Dermis microvascular lymphatic vessel endothelial cell (primary cell): ENCODE data around the gene HPN. TPM values are rescaled to one million over a fixed set of nuclear protein-coding genes. Genes with fewer than 3 reads are reported as not detected.
A peak's percentile ranks its signal among the peaks of the same experiment; 100 is the strongest.

ENCODE experiments used
- DNase-seq, 2 donors: peaks; one replicate each; pipeline versions ENCODE4 v3.0.0 to v3.0.0-alpha.2; 2010; ENCODE audit warnings: low read depth in 2 of 2
- total RNA-seq: library from RNA; depleted of rRNA; stranded (reverse); fragments of >200 nt; gene quantifications from 2 replicates; pipeline ENCODE4 v1.2.1, GENCODE V29; 2014

The HPN gene
- total RNA-seq, 1 donor from 2014 or later, result not detected

DNA sequence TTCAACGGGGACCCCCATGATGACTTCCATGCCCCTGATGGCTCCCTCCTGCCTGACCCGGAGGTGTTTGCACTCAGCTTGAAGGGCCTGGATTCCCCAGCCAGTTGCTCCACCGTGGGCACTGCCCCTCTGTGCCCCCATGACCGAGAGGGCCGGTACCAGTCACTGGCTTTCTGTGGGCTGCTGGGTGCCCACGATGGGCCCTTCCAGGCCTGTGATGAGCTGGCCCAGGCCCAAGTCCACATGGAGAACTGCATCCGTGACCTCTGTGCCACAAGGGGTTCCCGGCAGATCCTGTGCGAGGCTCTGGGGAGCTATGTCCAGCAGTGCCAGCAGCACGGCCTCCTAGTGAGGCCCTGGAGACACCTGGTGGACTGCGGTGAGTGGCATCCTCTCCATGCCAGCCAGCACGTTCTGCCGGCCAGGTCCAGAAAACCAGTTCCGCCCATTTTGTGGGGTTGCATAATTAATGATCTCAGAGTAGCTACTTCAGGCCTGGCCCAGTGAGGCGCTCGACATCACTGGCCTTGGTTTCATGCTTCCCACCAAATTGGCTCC, 39.2 kb downstream of the HPN start:
- no peak for DNase-seq

DNA sequence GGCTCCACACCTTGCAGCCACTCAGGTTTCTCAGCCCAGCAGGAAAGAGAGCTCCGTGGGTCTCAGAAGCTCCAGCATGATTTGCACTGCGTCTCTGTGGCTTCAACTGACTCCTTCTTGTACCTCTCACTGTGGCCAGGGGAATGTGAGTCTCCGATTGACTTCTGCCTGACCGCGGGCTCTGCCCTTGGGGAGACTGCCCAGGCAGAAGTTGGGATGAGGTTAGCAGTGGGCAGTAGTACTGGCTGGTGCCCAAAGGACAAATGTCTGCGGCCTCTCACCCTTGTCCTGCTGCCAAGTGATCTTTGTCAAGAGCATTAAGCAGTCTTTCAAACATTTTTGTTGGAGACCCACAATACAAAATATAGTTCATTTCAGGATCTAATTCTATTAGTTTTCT, 39.7 kb downstream of the HPN start:
- DNase-seq, result no peak

DNA sequence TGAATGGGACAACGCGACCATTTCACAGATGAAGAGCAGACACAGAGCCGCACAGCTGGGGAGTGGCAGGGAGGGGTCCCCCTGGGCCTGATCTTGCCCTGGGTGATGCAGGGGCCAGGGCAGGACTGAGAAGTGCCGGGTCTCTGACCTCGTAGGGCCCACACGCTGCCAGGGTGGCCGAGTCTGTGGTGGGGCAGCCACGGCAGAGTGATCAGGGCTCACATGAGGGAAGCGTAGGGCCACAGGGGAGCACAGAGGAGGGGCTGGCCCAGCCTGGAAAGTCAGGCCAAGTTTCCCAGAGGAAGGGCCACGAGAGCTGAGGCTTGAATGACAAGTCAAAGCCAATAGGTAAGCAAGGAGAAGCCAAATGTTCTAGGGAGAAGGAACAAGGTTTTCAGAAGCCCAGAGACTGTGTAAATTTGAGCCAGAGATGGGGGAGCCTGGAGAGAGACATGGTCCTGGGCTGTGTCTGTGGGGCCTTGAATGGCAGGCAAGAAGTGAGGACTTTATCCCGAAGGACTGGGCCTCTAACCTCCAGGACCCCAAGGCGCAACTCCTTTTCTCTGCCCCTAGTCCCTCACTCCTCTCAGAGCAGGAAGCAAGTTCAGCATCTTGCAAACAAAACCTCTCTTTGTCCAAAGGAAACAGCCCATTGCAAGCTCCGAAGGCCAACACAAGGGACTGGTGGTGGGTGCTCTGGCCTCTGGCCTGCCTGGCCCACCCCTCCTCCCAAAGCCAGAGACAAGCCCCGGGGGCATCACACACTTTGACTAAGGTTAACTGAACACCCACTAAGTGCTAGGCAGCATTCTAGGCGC, 42.4 kb downstream of the HPN start:
- no peak for DNase-seq

DNA sequence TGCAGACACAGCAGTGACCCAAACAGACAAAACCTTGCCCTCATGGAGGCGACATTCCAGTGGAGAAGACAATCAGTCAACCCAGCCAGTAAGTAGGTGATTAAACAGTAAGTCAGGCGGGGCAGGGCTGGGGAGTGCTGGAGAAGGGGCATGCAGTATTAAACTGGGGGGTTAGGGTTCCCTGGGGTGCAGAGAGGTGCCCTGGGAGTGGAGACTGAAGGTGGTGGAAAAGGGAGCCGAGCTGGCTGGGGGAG, 42.9 kb downstream of the HPN start:
- DNase-seq, result no peak

DNA sequence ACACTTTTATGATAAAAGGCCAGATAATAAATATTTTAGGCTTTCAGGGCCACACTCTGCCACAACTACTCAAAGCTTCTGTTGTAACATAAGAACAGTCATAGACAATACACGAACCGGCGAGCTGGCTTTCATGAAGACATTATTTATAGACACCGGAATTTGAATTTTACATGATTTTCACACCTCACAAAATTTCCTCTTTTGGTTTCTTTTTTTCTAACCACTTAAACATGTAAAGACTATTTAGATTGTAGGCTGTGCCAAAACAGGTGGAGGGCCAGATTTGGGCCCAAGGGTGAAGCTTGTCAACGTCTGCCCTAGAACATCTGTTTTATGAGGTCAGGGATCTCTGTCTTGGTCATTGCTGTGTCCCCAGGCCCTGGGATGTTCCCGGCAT, 44.4 kb downstream of the HPN start:
- DNase-seq, result no peak

DNA sequence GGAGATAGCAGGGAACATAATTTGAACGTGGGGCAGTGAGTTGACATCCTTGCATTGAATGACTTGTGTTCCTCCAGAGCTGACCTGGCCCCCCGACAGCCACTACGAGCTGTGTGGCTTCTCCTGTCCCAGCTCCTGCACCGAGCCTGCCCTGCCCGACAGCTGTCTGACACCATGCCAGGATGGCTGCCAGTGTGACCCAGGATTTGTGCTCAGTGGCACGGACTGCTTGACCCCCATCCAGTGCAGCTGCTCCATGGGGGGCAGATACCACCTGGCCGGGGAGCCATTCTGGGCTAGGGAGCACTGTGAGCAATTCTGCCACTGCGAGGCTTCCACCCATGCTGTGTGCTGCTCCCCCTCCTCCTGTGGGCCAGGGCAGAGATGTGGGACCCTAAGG, 44.9 kb downstream of the HPN start:
- no peak for DNase-seq

DNA sequence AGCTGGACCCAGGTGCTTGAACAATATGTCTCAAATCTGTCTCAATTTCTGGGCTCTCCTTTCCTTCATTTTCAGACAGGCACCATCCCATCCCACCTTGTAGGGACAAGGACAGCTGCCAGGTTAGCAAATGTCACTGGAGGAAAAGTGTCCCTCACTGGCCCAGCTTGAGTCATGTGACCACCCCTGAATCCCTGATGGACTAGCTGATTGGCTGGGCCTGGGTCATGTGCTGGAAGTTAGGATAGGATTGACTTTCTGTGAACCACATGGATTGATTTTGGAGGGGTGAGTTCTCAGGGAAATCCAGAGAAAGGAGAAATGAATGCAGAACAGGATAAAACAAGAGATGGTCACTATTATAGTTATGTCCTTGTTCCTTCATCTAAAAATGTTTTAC, 45.9 kb downstream of the HPN start:
- DNase-seq, result no peak

DNA sequence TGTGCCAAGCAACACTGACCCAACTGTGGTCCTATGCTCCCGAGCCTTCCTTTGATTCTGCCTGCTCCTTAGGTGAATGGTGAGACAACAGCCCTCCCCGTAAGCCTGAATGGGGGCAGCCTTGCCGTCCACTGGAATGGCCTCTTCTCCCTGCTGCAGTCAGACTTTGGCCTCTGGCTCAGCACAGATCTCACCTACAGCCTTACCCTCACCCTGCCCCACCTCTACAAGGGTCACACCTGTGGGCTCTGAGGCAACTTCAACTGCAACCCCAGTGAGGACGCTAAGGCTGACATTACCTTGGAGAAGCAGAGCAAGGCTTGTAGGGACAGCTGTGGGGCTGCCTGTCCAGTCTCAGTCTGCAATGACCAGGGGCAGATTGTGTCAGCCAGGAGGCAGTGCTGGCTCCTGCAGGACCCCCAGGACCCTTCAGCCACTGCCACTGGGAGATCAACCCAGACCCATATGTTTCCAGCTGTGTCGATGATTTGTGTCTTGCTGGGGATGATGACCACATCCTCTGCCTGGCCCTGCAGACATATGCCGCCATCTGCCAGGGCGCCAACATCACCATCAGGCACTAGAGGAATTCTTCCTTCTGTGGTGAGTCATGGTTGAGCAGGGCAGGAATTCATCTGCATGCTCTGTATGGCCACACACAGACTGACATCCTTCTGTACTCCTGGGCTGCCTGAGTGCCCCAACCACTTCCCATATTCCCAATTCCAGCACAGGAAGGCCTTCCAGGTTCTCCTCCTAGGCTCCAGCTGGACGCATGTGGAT, 46.8 kb downstream of the HPN start:
- DNase-seq, result peak in 1 of 2 donors; percentile 11

DNA sequence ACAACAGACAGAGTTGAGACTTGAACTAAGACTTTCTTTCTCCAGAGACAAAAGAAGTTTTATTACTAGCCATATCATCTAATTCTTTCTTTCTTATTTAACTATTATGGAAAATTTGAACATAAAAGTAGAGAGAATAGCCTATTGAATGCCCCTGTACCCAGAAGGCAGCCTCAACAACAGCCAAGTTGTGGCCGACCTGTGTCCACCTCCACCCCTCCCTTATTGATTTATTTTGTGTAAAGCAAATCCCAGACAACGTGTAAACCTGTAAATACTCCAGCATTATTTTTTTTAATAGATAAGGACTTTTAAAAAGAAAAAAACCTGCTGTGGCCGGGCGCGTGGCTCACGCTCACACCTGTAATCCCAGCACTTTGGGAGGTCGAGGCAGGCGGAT, 48.0 kb downstream of the HPN start:
- no peak for DNase-seq

DNA sequence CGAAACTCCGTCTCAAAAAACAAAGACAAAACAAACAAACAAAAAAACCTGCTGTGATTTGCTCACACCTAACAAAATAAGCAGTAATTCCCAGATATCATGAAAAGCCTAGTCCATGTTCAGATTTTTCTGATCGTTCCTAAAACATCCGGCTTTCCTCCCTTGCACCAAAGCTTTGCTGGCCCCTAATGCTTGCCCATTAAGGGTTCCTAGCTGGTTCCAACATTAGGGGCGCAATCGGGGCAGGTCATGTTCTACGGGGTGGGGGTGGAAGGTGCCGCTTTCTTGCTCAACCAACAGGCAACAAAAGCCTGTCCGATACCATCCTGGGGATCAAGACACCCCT, 48.6 kb downstream of the HPN start:
- no peak for DNase-seq

DNA sequence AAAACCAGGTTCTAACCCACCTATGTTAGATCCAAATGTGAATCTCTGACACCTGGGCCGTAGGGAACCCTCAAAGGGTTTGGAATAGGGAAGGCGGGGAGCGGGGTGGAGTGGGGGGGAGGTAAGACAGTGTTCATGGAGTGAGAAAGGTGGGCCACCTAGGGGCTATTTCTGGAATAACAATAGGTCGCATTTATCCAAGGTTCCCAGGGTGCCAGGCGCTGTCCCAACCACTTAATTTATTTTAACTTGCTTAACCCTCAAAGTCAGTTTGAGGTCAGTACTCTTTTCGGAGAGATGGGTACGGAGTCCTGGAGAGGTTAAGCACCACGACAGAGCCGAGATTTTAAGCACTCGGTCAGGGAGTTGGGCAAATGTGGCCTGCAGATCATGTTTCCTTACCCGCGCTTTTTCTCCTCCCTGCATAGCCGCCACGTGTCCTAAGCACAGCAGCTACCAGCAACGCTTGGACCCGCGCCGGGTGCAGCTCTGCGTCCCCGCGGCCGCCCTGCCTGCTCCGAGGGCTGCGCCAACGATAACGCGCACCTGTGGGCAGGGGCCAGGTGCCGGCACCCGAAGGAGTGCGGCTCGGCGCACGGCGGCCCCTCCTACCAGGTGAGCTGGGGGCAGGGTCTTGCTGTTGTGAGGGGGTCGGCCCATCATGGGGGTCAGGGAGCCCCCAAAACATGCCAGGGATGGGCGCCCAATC, 49.1 kb downstream of the HPN start:
- peak; percentile 21 to 60 for DNase-seq

DNA sequence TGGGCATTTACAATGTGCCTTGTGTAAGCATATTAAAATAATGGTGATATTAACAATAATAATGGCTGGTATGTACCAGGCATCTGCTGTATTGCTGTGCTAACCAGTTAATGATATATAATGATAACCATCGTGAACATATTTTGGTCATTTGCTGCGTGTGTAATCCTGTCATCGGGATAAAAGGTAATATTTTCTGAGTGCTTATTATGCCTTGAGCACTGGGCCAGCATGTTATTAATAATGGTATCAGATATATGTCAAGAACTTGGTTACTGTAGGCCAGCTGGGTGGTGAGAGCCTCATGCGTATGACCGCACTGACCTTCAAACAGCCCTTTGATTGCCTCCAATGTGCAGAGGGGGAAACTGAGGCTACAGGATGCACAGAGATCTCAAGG, 51.9 kb downstream of the HPN start:
- no peak for DNase-seq

DNA sequence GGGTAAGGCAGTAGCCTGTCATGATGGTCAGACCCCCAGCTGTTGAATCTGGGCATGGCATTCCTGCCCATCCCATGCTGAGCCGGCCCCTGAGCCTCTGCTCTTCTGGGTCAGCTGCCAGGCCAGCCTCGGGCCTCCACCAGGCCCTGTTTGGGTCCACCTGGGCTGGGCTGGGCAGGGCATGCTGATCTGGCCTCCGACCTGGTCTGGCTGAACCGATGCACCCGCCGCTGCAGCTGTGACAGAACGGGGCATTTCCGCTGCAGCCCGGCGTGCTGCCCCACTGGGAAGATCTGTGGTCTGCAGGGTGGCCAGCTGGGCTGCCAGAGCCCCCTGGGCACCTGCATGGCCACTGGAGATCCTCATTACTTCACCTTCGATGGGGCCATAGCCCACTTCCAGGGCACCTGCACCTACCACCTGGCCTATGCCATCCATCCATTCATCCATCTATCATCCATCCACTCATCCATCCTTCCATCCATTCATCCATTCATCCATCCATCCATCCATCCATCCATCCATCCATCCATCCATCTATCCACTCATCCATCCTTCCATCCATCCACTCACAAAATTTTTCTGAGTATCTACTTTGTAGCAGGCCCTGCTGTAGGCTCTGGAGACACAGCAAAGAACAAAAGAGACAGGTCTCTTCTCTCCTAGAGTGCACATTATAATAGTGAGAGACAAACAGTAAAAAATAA, 52.6 kb downstream of the HPN start:
- no peak for DNase-seq

DNA sequence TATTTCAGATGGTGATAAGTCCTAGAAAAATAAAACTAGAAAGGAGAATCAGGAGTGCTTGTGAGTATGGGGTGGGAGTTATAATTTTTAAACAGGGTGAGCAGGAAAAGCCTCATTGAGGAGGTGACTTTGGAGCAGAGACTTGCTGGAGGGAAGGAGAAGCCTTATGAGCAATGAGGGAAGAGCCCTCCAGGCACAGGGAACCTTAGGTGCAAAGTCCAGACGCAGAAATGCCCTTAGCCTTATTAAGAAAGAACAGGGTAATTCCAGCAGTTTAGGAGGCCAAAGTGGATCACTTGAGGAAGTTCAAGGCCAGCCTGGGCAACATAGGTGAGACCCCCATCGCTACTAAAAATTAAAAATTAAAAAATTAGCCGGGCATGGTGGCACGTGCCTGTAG, 53.1 kb downstream of the HPN start:
- DNase-seq, result no peak

DNA sequence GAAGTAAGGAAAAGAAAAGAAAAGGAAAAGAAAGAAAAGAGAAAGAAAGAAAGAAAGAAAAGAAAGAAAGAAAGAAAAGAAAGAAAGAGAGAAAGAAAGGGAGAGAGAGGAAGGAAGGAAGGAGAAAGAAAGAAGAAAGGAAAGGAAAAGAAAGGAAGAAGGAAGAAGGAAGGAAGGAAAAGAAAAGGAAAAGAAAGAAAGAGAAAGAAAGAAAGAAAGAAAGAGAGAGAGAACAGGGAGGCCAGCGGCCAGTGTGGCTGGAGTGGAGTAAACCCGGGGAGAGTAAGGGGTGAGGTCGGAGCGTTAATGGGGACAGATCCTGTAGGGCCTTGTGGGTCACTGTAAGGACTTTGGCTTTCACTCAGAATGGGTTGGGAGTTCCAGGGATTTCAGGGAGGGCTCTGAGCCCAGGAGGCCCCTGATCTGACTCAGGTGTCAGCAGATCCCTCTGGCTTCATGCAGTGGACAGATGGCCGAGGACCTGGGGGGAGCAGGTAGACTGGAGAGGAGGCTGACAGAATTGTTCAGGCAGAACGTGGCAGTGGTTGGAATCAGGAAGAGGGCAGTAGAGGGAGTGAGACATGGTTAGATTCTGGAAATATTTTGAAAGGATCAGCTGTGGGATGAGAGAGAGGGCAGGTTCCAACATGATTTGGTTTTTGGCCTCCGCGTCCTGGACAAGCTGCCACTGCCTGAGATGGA, 54.3 kb downstream of the HPN start:
- no peak for DNase-seq

DNA sequence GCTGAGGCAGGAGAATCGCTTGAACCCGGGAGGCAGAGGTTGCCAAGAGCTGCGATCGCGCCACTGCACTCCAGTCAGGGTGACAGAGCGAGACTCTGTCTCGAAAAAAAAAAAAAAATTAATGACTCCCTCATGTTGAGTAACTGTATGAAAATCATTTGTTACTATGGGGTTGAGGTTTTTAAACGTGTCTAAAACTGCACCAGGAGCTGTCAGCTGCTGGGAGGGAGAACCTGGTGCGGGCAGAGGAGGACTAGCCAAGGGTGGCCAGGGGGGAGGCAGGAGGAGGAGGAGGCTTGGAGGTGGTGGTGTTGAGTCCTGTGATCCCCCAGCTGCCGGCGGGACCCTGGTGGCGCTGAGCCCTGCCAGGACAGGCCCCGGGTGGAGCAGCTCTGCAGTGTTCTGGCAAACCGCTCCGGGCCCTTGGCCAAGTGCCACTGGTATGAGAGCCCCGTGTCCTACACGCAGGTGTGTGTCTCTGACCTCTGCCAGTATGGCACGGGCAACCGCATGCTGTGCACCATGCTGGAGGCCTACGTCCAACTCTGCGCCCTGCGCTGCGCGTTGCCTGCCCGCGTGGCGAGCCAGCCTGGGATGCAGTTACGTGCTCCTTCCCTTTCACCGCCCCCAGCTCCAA, 57.0 kb downstream of the HPN start:
- DNase-seq, result no peak

DNA sequence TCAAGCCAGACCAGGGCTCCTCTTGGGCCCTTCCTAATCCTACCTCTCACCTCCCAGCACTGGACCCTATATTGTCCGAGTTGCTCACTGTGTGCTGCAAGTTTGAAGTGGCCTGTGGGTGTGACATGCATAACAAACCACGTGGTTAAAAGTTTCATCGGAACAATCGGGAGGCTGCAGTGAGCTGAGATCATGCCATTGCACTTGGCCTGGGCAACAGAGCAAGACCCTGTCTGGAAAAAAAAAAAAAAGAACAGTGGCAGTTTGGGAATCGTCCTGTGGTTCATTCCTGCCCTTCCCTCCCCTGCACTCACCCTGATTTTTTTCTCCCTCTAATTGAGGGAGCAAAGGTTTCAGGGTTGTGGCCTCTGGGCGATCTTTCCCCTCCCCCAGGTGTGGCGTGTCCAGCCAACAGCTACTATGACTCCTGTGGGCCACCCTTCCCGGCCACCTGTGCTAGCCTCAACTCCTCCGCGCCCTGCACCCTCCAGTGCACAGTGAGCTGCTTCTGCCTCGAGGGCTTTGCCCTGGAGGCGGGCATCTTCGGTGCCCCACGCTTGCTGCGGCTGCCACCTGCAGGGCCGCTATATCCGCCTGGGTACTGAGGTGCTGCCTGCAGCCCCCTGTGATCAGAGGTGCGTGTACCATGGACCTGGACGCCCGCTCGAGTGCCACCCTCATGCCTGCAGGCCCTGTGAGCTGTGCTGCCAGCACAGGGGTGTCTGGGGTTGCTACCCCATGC, 57.8 kb downstream of the HPN start:
- DNase-seq, result no peak

DNA sequence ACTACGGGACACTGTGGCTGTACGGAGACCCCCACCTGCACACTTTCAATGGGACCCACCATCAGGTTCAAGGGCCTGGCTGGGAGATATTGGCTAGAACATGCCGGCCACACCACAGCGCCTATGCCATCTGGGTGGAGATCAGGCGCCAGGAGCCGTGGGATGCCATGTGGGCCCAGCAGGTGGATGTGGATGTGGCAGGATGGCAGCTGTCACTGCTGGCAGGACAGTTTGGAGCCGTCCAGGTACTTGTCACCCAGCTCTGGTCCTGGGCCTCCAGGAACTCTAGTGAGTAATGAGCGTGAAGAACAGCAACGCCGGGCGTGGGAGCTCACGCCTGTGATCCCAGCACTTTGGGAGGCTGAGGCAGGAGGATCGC, 58.4 kb downstream of the HPN start:
- DNase-seq, result no peak

DNA sequence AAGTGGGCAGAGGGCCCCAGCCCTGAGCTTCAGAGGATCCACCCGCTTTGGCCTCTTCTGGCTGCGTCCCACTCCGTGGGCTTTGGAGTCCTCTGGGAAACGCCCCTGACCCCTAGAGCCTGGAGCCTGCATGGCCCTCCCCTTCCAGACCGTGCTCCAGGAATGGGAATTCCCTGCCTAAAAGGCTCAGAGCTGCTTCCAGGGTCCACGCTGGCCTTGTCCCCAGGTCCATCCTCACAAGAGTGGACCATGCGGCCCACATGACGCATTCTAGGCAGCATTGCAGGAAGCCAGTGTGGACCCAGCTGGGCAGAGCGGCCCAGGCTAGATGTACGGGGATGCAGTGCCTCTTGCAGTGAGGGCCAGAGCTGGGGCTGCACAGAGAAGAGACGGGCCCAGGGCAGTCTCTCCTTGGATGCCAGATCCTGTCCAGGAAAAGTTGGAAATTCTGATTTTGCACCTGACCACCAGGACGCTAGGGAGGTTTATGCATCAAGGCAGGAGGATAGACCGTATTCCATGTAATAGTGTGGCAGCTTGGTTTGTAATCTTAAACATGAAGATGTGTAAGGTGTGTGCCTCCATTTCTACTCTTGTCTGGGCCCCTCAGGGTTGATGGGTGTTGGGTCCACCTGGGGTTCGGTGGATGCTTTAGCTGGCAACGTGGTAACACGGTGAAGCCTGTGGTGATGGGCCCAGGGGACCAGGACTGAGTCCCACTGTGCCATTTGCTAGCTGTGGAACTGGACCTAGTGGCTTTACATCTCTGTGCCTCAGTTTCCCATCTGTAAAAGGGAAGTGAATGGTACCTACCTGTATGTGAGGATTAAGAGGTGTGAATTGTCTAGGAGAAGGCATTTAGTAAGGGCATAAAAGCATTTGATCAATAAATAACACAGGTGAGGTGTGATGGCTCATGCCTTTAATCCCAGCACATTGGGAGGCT, 59.3 kb downstream of the HPN start:
- DNase-seq, result no peak
